Endothelial cell of umbilical vein (primary cell): ENCODE data around the gene KNTC1.

Experiments
- EZH2 ChIP-seq: IDR thresholded peaks from 2 replicates; pipeline ENCODE4 v1.6.1; 2012; ENCODE audit warnings: borderline replicate concordance, low read depth, mild to moderate bottlenecking, moderate library complexity, low read length, inconsistent platforms; ENCODE audit not compliant: severe bottlenecking
- MYC ChIP-seq: IDR thresholded peaks from one replicate; pipeline ENCODE4 v1.6.1; 2011; ENCODE audit warnings: mild to moderate bottlenecking, low read depth, low read length

DNA sequence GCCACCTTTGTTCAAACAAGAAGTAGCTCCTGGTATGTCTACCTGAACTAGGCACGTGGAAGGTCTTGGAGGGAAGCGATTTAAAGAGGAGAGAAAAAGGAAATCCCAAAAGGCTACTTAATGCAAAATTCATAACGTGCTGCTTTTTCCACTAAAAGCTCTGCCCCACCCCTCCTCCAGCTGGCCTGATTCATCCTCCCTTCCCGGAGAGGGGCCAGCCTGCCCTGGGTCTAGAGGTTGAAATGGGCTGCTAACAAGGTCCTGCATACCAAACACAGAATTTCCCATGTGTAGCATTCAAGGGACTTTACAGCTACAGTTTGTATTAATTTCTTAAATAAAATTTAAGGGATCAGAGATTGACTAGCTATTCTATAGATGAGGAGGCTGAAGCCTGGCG is 83.2 kb downstream of the KNTC1 start:
- TF ChIP-seq MYC (no peak), EZH2 (no peak)
